GM12865 (cell line): ENCODE data around the gene RECQL5.
"Not testable (repeated sequence)": the region's sequence is repeated elsewhere in the genome, so short reads cannot be mapped to it uniquely, and the experiment has no call there.

Experiments used
- DNase-seq: peaks from one replicate; pipeline ENCODE4 v3.0.0; 2010; ENCODE audit warnings: low read depth
- H3K4me3 ChIP-seq: 2 replicates; pipeline ENCODE4 v1.5.1; 2011; ENCODE audit warnings: mild to moderate bottlenecking, low read depth, low read length, control low read depth
- CTCF ChIP-seq: IDR thresholded peaks from 2 replicates; pipeline ENCODE4 v1.5.1; 2011; ENCODE audit warnings: low read length, control low read depth, low read depth, inconsistent platforms; ENCODE audit not compliant: insufficient read depth; ENCODE audit errors: missing control alignments

Gene RECQL5

GRCh38 chr17:75589919-75590303, 77.0 kb downstream of the RECQL5 start:
- H3K4me3 ChIP-seq = no peak overlapping the region
- TF ChIP-seq CTCF = no peak
- no peak for DNase-seq

GRCh38 chr17:75589012-75589918, 77.7 kb downstream of the RECQL5 start:
- peak; percentile 65 for TF ChIP-seq CTCF
- peak; percentile 94 for DNase-seq
- peak overlapping the region; percentile 52 for H3K4me3 ChIP-seq

GRCh38 chr17:75588596-75589011, 78.3 kb downstream of the RECQL5 start:
- DNase-seq = peak; percentile 13
- peak overlapping the region; percentile 38 for H3K4me3 ChIP-seq
- no peak for TF ChIP-seq CTCF

GRCh38 chr17:75587675-75588595, 79.0 kb downstream of the RECQL5 start, which contains the start of gene MYO15B:
Gene MYO15B (plus strand): TSS chr17:75587800. CDS start chr17:75588058, 258 bp downstream.
- TF ChIP-seq CTCF = peak; percentile 2
- no peak for DNase-seq
- peak within 1 kb of the TSS; percentile 38 for H3K4me3 ChIP-seq

GRCh38 chr17:75584849-75585175, 82.1 kb downstream of the RECQL5 start:
- no peak overlapping the region for H3K4me3 ChIP-seq
- DNase-seq = no peak
- no peak for TF ChIP-seq CTCF

GRCh38 chr17:75583197-75583596, 83.8 kb downstream of the RECQL5 start:
- not testable (repeated sequence) for DNase-seq, H3K4me3 ChIP-seq

GRCh38 chr17:75581121-75581725, 85.7 kb downstream of the RECQL5 start:
- not testable (repeated sequence) for DNase-seq

More at GRCh38 chr17:75581121-75581725, 85.7 kb downstream of the RECQL5 start:
- not testable (repeated sequence) for H3K4me3 ChIP-seq
